HEK293 (cell line): ENCODE results near the gene MAP3K6.
"Not testable (repeated sequence)": the region's sequence is repeated elsewhere in the genome, so short reads cannot be mapped to it uniquely, and the experiment has no call there.

ENCODE experiments used
- CTCF ChIA-PET: fragments of 350-600 bp; formaldehyde crosslinking; extraction: SDS; loops from one replicate; lab custom pipeline; 2021; ENCODE audit warnings: antibody characterized with exemption; lab: Yijun Ruan, JAX
- POLR2A ChIA-PET: fragments of 300-600 bp; formaldehyde crosslinking; extraction: SDS; loops from one replicate; lab custom pipeline; 2020; ENCODE audit warnings: antibody characterized with exemption, inconsistent platforms; lab: Yijun Ruan, JAX
- H3K27ac ChIP-seq: fragments of 200-500 bp; sonication (Bioruptor generic); 2 replicates; pipeline ENCODE4 v1.5.1; 2014; ENCODE audit warnings: low read depth, low read length, control low read depth, inconsistent platforms; ENCODE audit errors: extremely low read depth
- H3K36me3 ChIP-seq, 2 experiments: fragments of 200-500 bp in 1 of 2; sonication (Bioruptor generic) in 1 of 2; 1 replicate in 1 of 2; 2 replicates in 1 of 2; pipeline ENCODE4 v1.5.1; 2014 to 2017; ENCODE audit warnings: inconsistent platforms in 2 of 2, low read length in 2 of 2; ENCODE audit not compliant: control insufficient read depth in 2 of 2, insufficient read depth in 1 of 2
- H3K4me1 ChIP-seq: fragments of 200-500 bp; sonication (Bioruptor generic); 2 replicates; pipeline ENCODE4 v1.5.1; 2014; ENCODE audit warnings: mild to moderate bottlenecking, low read length, inconsistent platforms; ENCODE audit not compliant: control insufficient read depth, insufficient read depth
- H3K4me3 ChIP-seq: 2 replicates; pipeline ENCODE4 v1.5.1; 2011; ENCODE audit warnings: low read depth, mild to moderate bottlenecking, control low read depth, low read length, moderate library complexity
- H3K9me3 ChIP-seq: fragments of 200-500 bp; sonication (Bioruptor generic); 2 replicates; pipeline ENCODE4 v1.5.1; 2014; ENCODE audit warnings: low read depth, low read length, inconsistent platforms; ENCODE audit not compliant: control insufficient read depth, insufficient read depth
- GLI4 ChIP-seq: fragments of 450-650 bp; formaldehyde crosslinking; IDR thresholded peaks from 2 replicates; pipeline ENCODE4 v1.5.1; 2016; ENCODE audit warnings: missing biosample characterization, missing genetic modification characterization
- GLIS1 ChIP-seq: fragments of 450-650 bp; formaldehyde crosslinking; IDR thresholded peaks from 2 replicates; pipeline ENCODE4 v1.5.1; 2016; ENCODE audit warnings: missing biosample characterization, missing genetic modification characterization
- IKZF3 ChIP-seq: fragments of 450-650 bp; IDR thresholded peaks from 2 replicates; pipeline ENCODE4 v1.5.0; 2018; ENCODE audit warnings: missing biosample characterization, mild to moderate bottlenecking, missing genetic modification characterization, moderate library complexity
- ZBTB17 ChIP-seq: fragments of 450-650 bp; formaldehyde crosslinking; IDR thresholded peaks from 2 replicates; pipeline ENCODE4 v1.5.1; 2016; ENCODE audit warnings: missing biosample characterization, missing genetic modification characterization
- ZNF18 ChIP-seq: fragments of 450-650 bp; formaldehyde crosslinking; IDR thresholded peaks from 2 replicates; pipeline ENCODE4 v1.5.1; 2016; ENCODE audit warnings: missing biosample characterization, missing genetic modification characterization
- ZNF214 ChIP-seq: fragments of 450-650 bp; formaldehyde crosslinking; IDR thresholded peaks from 2 replicates; pipeline ENCODE4 v1.5.1; 2017; ENCODE audit warnings: missing biosample characterization, mild to moderate bottlenecking, missing genetic modification characterization, borderline replicate concordance
- ZNF416 ChIP-seq: fragments of 450-650 bp; formaldehyde crosslinking; IDR thresholded peaks from 2 replicates; pipeline ENCODE4 v1.5.1; 2016; ENCODE audit warnings: missing biosample characterization, missing genetic modification characterization
- ZNF530 ChIP-seq: fragments of 450-650 bp; formaldehyde crosslinking; IDR thresholded peaks from 2 replicates; pipeline ENCODE4 v1.5.1; 2016; ENCODE audit warnings: low read depth, missing biosample characterization, missing genetic modification characterization
- ZNF747 ChIP-seq: fragments of 450-650 bp; formaldehyde crosslinking; IDR thresholded peaks from 2 replicates; pipeline ENCODE4 v1.5.1; 2016; ENCODE audit warnings: missing biosample characterization, missing genetic modification characterization
- ZNF785 ChIP-seq: fragments of 450-650 bp; formaldehyde crosslinking; IDR thresholded peaks from 2 replicates; pipeline ENCODE4 v1.5.1; 2016; ENCODE audit warnings: missing biosample characterization, missing genetic modification characterization
- ZNF791 ChIP-seq: fragments of 450-650 bp; formaldehyde crosslinking; IDR thresholded peaks from 2 replicates; pipeline ENCODE4 v1.5.1; 2016; ENCODE audit warnings: missing biosample characterization, missing genetic modification characterization
- TF ChIP-seq, protein P1 (sequence below): fragments of 450-650 bp; formaldehyde crosslinking; IDR thresholded peaks from 2 replicates; pipeline ENCODE4 v1.5.1; 2016; ENCODE audit warnings: missing biosample characterization, missing genetic modification characterization, borderline replicate concordance
- TF ChIP-seq, protein P2 (sequence below): fragments of 450-650 bp; formaldehyde crosslinking; IDR thresholded peaks from 2 replicates; pipeline ENCODE4 v1.5.1; 2016; ENCODE audit warnings: missing biosample characterization, missing genetic modification characterization

The MAP3K6 gene

DNA sequence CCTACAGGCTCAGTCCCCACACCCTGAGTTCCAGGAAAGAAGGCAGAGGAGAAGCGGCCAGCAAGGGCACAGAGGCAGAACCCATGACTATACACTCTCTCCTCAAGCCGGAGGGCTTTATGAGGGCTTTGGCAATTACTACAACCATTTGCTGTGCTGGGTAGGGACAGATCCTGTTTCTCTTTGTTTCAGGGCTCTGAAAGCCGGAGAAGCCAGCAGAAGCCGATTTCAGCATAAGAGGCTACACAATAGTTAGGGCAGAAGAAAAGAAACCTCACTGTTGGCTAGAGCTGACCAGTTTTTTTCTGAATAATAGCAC, 39.6 kb upstream of the MAP3K6 start:
- ChIA-PET POLR2A (no interaction called here), CTCF (interaction anchor here (1.9 kb wide), 1 partner anchor 11 kb away, joined by 5 read pairs; no protein-coding TSS in a partner anchor)
- peaks cover 0 to 56% of the 10 kb centered on the region in 2 experiments; a peak in 2 of 3 replicates for H3K36me3 ChIP-seq
- TF ChIP-seq, protein P1, sequence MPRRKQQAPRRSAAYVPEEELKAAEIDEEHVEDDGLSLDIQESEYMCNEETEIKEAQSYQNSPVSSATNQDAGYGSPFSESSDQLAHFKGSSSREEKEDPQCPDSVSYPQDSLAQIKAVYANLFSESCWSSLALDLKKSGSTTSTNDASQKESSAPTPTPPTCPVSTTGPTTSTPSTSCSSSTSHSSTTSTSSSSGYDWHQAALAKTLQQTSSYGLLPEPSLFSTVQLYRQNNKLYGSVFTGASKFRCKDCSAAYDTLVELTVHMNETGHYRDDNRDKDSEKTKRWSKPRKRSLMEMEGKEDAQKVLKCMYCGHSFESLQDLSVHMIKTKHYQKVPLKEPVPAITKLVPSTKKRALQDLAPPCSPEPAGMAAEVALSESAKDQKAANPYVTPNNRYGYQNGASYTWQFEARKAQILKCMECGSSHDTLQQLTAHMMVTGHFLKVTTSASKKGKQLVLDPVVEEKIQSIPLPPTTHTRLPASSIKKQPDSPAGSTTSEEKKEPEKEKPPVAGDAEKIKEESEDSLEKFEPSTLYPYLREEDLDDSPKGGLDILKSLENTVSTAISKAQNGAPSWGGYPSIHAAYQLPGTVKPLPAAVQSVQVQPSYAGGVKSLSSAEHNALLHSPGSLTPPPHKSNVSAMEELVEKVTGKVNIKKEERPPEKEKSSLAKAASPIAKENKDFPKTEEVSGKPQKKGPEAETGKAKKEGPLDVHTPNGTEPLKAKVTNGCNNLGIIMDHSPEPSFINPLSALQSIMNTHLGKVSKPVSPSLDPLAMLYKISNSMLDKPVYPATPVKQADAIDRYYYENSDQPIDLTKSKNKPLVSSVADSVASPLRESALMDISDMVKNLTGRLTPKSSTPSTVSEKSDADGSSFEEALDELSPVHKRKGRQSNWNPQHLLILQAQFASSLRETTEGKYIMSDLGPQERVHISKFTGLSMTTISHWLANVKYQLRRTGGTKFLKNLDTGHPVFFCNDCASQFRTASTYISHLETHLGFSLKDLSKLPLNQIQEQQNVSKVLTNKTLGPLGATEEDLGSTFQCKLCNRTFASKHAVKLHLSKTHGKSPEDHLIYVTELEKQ (tag by site-specific recombination), result no peak
- no peak for TF ChIP-seq ZNF791 (tag by site-specific recombination)
- no peak for TF ChIP-seq ZNF416 (tag by site-specific recombination)
- TF ChIP-seq ZNF785 (tag by site-specific recombination), result no peak
- no peak for TF ChIP-seq ZBTB17 (tag by site-specific recombination)
- no peak for TF ChIP-seq IKZF3 (tag by site-specific recombination)
- no peak for TF ChIP-seq ZNF530 (tag by site-specific recombination)
- H3K9me3 ChIP-seq, result no peaks in the 10 kb centered on the region
- no peak overlapping the region for H3K27ac ChIP-seq
- H3K4me3 ChIP-seq, result no peak overlapping the region
- no peaks in the 10 kb centered on the region for H3K4me1 ChIP-seq

DNA sequence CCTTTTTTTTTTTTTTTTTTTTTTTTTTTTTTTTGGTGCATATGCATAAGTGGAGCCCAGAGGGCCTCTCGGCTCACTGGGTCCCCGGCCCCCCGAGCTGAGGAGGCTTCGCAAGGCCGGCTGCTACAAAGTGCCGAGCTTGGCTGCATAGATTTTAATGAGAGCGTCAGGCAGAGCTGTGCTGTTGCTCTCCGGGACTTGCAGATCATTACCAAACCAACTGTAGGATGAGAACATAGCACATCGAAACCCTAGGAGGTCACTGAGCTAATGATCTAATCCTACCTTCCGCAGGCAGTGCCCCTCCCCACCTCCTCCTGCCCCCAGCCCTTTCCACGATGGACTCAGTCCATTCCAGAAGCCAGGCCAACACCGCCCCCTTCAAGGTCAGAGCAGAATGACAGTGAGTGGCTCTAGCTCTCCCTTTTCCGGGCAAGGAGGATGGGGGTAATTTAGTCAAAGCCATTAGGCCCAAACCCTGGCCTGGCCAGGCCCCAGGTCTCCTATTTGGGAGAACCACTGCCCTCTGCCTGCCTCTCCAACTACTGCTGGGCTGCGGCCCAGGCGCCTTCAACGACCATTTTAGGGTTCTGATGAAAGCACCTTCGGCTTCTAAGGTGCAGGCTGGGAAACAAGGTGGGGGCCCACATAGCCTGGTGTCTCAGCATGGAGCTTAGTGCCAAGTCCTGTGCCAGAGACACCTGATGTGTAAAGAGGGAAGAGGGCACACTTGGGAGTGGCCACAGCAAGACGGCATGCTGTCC, 39.0 kb upstream of the MAP3K6 start:
- POLR2A ChIA-PET, H3K9me3 ChIP-seq, H3K4me1 ChIP-seq, H3K27ac ChIP-seq, H3K4me3 ChIP-seq: not testable (repeated sequence)
- H3K36me3 ChIP-seq, result peaks cover 0 to 51% of the 10 kb centered on the region in 2 experiments; a peak in 2 of 3 replicates
- TF ChIP-seq, protein P2, sequence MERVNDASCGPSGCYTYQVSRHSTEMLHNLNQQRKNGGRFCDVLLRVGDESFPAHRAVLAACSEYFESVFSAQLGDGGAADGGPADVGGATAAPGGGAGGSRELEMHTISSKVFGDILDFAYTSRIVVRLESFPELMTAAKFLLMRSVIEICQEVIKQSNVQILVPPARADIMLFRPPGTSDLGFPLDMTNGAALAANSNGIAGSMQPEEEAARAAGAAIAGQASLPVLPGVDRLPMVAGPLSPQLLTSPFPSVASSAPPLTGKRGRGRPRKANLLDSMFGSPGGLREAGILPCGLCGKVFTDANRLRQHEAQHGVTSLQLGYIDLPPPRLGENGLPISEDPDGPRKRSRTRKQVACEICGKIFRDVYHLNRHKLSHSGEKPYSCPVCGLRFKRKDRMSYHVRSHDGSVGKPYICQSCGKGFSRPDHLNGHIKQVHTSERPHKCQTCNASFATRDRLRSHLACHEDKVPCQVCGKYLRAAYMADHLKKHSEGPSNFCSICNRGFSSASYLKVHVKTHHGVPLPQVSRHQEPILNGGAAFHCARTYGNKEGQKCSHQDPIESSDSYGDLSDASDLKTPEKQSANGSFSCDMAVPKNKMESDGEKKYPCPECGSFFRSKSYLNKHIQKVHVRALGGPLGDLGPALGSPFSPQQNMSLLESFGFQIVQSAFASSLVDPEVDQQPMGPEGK (tag by site-specific recombination), result peak; percentile 47; the same call in 1 of the 2 replicates
- peak; percentile 29; the same call in 1 of the 2 replicates for TF ChIP-seq GLIS1 (tag by site-specific recombination)
- CTCF ChIA-PET, result interaction anchor here (0.6 to 1.9 kb wide), 6 partner anchors 11 to 776 kb away, joined by 3 to 5 read pairs (median 3); no protein-coding TSS in a partner anchor

DNA sequence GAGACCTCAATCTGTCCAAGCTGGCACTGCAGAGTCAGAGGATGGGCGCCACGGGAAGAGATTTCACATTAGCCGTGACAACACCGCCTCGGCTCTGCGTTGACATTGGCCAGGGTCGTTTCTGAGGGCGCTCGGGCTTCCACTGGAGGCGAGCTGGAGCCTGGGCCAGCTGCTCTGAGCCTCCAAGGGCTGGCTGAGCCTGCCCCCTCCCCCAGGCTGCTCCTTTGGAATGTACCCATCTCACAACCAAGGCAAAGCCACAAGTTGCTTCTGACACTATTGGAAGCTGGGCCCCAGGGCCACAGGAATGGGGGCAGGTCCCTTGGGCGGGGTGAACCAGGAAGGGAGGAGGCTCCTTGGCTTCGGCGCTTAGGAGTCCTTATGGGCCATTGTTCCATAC, 38.3 kb upstream of the MAP3K6 start:
- CTCF ChIA-PET, result interaction anchor here (0.6 to 1.9 kb wide), 4 partner anchors 10 to 196 kb away, joined by 3 to 5 read pairs (median 3); no protein-coding TSS in a partner anchor

More for the DNA sequence above, 38.3 kb upstream of the MAP3K6 start:
- Histone ChIP-seq H3K9me3 (no peaks in the 10 kb centered on the region), H3K4me1 (no peaks in the 10 kb centered on the region)
- TF ChIP-seq GLI4 (tag by site-specific recombination), result no peak
- TF ChIP-seq ZNF747 (tag by site-specific recombination), result no peak
- no peak for TF ChIP-seq ZNF18 (tag by site-specific recombination)
- TF ChIP-seq ZNF214 (tag by site-specific recombination), result no peak
- TF ChIP-seq, all 188 proteins: peak for 0
- no peak overlapping the region for H3K4me3 ChIP-seq
- H3K27ac ChIP-seq, result no peak overlapping the region
- peaks cover 0 to 44% of the 10 kb centered on the region in 2 experiments; a peak in 2 of 3 replicates for H3K36me3 ChIP-seq
- POLR2A ChIA-PET, result no interaction called here
